GM18526 (cell line): ENCODE results near the gene RAD52.

Source experiments
- POLR2A ChIP-seq: IDR thresholded peaks from 3 replicates; pipeline ENCODE4 v1.6.1; 2011; ENCODE audit not compliant: insufficient read length; ENCODE audit errors: extremely low read depth

Gene RAD52

DNA sequence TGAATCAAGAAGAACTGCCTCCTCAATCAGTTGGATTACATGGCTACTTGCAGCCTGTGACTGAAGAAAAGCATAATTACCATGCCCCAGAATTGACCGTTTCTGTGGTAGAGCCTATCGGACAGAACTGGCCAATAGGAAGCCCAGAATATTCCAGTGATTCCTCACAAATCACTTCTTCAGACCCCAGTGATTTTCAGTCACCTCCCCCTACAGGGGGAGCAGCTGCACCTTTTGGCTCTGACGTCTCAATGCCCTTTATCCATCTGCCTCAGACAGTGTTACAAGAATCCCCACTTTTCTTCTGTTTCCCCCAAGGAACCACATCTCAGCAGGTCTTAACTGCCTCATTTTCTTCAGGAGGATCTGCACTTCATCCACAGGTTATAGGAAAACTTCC is 80.8 kb downstream of the RAD52 start:
- TF ChIP-seq POLR2A, result no peak

DNA sequence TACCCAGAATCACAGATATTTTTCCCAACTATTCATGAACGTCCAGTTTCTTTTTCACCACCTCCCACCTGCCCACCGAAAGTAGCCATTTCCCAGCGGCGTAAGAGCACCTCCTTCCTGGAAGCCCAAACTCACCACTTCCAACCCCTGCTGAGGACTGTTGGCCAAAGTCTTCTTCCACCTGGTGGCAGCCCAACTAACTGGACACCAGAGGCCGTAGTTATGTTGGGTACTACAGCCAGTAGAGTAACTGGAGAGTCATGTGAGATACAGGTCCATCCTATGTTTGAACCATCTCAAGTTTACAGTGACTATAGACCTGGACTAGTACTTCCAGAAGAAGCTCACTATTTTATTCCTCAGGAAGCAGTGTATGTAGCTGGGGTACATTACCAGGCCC is 81.6 kb downstream of the RAD52 start:
- no peak for TF ChIP-seq POLR2A

DNA sequence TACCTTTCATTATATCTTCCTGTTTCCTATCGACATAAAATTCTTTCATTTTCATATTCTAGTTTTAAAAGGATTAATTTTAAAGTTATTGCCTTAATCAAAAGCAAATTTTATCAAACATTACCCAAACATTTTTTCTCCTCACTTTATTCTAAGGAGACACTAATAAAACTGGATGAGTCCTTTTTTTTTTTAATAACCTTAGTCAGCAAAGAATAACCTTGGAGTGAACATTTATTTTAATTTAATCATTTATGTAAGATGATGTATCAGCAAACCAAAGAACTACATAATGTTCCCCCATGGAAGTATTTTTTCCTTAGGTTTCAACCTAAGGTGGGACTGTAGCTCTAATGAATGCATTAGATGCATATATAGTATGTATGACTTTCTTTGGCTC is 83.9 kb downstream of the RAD52 start:
- TF ChIP-seq POLR2A, result no peak

DNA sequence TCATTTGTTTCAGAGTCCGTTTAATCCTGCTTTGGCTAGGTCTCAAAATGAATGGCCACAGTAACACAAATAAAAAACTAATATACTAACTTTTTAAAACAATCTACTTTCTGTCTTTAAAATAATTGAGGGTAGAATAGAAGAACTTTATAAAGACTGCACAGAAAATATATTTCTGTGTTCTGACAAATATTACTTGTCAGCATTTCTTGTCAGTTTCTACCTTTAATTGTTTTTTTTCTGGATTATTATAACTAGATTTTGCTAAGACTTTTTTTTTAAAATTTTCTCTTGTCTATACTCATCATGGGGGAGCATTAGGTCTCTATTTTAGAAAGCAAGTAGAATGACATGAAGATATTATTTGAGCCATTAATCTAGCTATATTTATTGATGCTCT is 86.2 kb downstream of the RAD52 start:
- TF ChIP-seq POLR2A, result no peak

DNA sequence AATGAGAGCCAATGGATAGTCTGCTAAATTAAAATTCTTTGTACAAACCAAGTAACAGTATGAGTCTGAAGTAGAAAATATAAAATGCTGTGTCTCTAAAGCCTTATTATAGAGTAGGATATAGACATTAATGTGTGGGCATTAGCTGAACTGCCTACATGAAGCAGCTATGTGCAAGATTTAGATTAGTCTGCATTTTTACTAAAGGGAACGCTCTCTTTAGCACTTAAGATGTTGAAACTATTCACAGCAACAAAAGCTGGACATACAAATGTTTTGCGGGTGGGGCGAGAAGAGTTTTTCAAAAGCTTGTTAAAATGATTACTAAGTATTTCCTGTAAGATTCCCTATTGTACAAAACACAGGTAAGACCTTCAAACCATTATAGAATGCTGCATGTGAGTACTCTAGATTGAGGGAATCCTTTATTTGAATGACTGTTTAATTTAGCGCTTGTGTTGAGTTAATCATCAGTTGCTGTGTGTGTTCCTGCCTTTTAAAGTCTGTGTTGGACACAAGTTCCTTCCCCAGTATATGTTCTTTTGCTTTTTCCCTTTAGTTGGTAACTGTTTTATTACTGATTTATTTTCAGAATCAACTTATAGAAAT is 87.1 kb downstream of the RAD52 start:
- no peak for TF ChIP-seq POLR2A
